ENCODE measurements around the gene SLC38A11.
"Not testable (repeated sequence)": the region's sequence is repeated elsewhere in the genome, so short reads cannot be mapped to it uniquely, and the experiment has no call there.

SLC38A11 gene, protein sequence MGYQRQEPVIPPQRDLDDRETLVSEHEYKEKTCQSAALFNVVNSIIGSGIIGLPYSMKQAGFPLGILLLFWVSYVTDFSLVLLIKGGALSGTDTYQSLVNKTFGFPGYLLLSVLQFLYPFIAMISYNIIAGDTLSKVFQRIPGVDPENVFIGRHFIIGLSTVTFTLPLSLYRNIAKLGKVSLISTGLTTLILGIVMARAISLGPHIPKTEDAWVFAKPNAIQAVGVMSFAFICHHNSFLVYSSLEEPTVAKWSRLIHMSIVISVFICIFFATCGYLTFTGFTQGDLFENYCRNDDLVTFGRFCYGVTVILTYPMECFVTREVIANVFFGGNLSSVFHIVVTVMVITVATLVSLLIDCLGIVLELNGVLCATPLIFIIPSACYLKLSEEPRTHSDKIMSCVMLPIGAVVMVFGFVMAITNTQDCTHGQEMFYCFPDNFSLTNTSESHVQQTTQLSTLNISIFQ

DNA sequence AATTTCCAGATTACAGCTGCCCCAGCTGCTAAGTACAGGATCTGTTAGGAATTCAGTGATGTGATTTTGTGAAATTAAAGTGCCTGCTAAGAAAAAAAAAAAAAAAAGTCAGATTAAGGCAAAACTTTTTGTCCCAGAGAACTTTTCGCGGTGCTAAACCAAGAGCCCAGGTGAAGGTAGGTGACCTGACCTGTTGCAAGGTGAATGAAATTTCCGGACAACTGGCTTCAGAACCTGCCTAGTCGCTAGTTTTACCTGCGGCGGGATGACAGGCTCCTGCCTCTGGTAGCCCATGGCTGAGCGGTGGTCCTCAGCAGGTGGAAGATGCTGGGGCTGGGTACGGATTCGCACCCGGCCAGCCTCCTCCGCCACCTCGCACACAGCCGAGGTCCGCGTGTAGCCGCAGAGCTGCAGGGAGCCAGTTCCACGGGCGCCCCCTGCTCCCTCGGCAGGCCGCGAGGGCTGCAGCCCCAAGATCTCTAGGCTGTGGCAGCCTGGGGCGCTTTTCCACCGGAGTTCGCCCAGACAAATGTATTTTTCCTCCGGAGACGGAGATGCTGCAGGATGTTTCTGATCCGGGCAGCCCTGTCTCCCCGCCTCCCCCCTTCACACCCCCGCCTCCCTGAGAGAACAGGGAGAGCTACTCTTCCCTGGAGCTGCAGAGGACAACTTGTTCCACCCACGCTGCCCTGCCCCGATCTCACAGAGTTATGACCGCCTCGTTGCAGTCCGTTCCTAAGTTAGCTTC lies at the start of gene SLC38A11:
Gene SLC38A11, minus strand, starts transcription at position 572 of the 748 bp plus-strand sequence. Its CDS starts 278 bp downstream, at position 294.
- peak in 36 of 42 donors; percentile 4 to 58 (median 22) for DNase-seq
- intact Hi-C loops (cut with DNase I): no loop called here

DNA sequence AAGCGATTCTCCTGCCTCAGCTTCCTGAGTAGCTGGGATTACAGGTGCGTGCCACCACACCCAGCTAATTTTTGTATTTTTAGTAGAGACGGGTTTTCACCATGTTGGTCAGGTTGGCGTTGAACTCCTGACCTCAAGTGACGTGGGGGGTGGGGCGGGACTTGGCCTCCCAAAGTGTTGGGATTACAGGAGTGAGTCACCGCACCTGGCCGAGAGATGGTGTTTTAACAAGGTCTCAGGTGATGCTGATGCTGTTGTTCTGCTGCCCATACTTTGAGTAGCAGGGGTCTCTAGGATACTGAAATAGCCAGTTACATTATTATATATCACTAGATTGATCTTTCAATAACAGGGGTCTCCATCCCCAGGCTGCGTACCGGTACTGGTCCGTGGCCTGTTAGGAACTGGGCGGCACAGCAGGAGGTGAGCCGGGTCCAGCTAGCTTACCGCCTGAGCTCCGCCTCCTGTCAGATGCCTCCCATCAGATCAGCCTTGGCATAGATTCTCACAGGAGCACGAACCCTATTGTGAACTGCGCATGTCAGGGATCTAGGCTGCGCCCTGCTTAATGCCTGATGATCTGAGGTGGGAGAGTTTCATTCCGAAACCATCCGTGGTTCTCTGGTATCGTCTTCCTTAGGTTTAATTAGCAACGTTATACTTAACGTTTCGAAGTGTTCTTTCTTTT lies 48.3 kb upstream of the SLC38A11 start:
- intact Hi-C loops (cut with DNase I): no loop called here

DNA sequence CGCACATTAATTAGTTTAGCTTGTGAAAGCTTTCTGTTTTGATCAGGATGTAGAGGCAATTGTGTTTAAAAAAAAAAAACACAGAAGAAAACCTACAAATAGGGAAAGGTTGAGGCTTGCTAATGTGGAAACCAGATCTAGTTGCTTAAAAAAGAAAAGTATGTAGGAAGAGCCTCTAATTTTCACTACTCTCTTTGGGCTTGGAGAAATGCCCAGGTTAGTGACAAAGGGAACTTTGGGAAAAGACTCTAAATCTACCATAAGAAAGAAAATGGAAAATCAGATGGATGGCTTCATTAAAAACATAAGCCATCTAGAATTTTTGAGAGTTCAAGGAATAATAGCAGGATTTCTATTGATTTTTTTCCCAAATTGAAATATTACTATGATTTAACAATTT lies 47.3 kb upstream of the SLC38A11 start:
- peak in 2 of 42 donors; percentile 27 to 50 for DNase-seq
- intact Hi-C loops (cut with DNase I): no loop called here

More for the DNA sequence above, 48.3 kb upstream of the SLC38A11 start:
- no peak for DNase-seq

DNA sequence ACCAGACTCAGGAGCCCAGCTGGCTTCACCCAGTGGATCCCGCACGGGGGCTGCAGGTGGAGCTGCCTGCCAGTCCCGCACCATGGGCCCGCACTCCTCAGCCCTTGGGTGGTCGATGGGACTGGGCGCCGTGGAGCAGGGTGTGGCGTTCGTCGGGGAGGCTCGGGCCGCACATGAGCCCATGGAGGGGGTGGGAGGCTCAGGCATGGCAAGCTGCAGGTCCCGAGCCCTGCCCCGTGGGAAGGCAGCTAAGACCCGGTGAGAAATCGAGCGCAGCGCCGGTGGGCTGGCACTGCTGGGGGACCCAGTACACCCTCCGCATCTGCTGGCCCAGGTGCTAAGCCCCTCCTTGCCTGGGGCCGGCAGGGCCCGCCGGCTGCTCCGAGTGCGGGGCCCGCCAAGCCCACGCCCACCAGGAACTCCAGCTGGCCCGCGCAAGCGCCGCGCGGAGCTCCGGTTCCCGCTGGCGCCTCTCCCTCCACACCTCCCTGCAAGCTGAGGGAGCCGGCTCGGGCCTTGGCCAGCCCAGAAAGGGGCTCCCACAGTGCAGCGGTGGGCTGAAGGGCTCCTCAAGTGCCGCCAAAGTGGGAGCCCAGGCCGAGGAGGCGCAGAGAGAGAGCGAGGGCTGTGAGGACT lies 39.5 kb upstream of the SLC38A11 start:
- DNase-seq; intact Hi-C loops (cut with DNase I): not testable (repeated sequence)

DNA sequence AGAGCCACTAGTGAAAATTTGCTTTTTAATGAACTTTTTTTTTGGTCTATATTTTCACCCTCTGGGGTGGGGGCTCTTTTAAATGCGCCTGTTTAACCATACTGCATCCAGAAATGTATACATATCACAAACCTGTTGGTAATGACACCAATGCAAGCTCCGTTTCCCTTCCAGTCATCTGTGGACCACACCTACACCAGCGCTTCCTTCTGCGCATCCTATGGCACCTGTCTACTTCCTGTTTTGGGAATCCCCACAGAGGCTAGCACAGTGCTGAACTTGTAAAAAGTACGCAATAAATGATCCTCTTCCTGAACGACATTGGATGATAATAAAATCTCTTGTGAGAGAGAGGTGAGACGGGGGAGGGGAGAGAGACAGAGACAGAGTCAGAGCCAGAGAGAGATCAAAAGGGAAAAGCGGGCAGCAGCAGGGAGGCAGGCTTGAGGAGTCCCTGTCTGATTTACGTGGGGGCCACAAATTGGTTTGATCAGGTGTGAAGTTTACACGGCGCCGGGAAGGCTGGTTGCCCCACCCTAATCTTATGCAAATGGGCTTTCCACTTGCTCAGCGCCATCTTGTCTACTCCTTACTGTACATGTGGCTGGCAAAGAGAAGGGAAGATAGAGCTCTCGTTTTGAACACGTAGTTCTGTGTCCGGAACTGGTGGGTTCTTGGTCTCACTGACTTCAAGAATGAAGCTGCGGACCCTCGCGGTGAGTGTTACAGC lies 38.1 kb upstream of the SLC38A11 start:
- intact Hi-C loops (cut with DNase I): no loop called here
- no peak for DNase-seq

DNA sequence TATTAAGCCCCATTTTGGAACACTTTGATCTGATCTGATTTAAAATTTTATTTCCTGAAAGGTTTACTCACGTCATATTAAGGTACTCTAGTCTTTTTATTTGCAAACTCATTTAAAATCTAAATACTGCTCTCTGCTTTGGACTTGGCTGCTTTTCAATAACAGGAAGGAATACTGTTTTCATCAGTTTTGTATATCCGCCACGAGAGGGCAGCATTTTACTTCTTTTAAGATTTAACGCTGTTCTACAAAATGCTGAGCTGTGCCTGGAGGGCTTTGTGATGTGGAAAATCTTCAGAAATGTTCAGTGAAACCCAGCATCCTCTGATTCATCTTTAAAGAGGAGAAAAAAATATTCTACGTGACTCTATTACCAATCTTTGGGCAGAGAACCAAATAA lies 37.5 kb upstream of the SLC38A11 start:
- peak in 34 of 42 donors; percentile 21 to 90 (median 65) for DNase-seq
- intact Hi-C loops (cut with DNase I): no loop called here

DNA sequence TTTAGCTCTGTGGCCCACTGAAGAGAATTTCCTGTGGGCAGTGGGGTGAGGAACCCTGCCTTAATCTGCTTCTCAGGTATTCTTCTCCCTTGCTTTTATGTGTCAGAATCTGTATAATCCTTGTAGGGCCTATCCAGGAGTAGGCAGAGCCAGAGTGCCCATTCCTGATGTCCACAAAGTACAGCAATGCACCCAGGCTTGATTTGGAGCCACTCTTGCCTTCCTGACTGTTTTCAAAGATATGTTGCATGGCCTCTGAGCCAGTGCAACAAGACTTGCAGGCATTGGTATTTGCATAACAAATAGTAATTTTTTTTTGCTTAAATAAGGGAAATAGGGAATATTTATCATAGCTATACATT lies 36.7 kb upstream of the SLC38A11 start:
- intact Hi-C loops (cut with DNase I); DNase-seq: not testable (repeated sequence)

DNA sequence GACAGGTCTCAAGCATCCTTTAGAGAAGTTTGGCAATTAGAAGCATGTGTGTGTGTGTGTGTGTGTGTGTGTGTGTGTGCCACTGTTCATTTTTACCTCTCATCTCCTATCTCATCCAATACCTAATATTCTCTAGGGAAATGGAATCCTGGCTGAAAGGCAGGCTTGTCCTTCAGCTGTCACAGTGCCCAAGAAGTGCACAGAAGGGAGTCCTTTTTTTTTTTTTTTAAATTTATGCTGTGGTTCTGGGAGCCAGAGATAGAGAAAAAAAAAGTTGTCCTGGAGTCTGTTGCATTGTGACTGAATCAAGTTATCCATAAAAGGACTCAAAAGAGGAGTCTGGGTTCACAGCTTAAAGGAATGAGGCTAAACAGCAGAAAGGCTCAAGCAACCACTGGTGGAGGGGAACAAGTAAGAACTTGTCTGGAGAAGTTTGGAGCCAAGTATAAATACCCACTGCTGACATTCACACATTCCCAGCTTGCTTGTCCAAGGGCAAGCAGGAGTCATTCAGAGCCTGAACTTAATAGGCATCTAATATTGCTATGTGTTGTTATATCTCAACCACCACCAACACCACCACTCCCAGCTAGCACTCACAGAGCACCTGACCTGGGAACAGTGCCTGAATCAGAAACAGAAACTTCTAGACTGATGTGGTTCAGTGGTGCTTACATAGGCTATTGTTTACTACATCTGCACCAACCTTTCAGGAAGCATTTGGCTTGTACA lies 36.2 kb upstream of the SLC38A11 start:
- intact Hi-C loops (cut with DNase I): not testable (repeated sequence)

DNA sequence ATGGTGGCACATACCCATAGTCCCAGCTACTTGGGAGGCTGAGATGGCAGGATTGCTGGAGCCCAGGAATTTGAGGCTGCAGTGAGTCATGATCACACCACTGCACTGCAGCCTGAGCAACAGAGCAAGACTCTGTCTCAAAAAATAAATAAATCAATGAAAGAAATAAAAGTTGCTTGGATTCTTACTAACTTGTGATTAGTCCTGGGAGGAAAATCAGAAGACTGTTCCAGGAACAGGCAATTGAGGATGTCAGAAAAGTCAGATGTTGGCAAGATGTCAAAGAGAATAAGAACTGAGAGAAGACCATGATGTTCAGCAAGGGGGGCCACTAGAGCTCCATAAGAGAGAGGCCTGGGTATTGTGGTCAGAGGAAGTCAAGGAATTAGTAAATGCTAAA lies 35.6 kb upstream of the SLC38A11 start:
- intact Hi-C loops (cut with DNase I); DNase-seq: not testable (repeated sequence)

More for the DNA sequence above, 36.2 kb upstream of the SLC38A11 start:
- not testable (repeated sequence) for DNase-seq

DNA sequence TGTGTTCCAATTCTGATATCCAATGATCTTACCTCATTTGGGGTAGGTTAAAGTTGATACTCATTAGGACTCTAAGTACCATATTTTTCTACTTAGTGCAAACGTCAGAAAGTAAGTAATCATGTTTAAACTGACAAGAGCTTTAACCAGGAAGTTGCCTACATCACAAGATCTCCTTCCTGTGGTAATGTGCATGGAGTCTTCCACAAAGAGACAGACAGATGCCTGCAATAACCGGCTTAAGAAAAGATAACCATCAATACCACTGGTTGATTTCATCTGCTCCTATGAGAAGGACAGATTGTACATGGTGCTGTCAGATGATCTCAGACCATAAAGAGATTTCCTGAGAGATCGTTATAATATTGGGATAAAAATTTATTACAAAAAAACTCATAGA lies 33.5 kb upstream of the SLC38A11 start:
- DNase-seq; intact Hi-C loops (cut with DNase I): not testable (repeated sequence)

DNA sequence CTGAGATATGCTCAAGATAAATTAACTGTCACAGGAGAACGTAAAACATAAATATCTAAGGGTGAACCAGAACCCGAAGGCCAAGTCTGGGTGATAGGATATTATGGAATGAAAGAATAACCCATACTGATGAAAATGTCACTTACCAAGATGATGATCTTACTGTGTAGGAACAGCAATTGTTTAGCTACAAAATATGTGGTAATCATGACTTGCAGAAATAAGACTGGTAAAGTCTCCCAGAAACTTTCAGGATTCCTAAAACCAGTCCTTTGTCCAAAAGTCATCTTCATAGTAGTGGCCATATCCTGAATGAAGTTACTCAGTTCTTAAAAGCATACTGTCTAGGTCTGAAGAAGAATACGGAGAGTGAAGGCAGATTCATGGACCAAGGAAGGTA lies 30.7 kb upstream of the SLC38A11 start:
- DNase-seq; intact Hi-C loops (cut with DNase I): not testable (repeated sequence)

DNA sequence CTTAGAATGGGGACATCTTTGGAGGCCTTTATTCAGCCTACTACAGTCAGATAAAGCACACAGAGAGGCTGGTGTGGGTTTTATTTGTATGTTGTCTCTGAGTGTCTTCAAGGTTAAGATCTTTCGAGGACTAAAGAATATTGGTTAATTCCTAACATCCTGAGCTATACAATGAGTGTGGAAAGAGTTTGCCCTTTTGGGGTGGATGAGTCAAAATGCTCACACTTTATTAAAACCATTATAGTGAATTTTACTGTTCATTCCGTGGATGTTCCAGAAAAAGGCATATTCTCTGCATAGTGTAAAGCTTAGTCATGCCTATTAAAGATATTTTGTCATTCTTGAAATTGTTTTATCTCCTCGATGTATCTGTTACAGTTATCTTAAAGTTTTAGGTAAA lies 29.1 kb upstream of the SLC38A11 start:
- no peak for DNase-seq
- intact Hi-C loops (cut with DNase I): no loop called here

DNA sequence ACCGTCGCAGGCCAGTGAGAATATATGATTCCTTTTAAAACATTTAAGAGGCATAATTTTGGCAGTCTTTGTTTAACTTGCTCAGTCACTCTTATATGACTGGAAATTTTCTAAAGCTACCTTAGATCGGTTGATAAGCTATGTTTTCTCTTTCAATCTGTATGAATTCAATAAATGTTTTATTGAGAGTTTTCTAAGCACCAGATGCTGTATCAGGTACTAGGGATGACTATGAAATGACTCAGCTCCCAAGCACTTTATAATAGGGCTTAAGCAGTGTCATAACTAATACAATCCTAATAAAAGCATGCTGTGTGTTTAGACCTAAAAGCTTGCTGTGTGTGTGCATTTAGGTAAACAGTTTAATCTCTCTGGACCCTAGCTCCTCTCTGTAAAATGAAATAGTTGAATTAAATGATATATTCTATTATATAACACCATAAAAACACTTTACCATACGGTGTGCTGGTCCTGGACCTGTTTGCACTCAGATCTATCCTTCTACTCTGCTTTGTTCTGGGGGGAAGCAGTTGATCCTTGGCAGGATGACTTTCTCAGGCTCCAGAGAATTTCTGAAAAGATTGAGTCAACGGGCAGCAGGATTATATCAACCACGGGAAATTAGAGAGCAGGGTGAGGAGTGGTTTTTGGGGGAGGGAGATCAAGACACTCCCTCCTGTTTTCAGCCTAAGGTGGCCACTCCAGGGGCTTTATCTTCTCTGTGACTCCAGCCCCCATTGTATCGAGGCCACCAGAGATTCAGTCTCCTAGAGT lies 26.1 kb upstream of the SLC38A11 start:
- intact Hi-C loops (cut with DNase I): no loop called here
- no peak for DNase-seq

DNA sequence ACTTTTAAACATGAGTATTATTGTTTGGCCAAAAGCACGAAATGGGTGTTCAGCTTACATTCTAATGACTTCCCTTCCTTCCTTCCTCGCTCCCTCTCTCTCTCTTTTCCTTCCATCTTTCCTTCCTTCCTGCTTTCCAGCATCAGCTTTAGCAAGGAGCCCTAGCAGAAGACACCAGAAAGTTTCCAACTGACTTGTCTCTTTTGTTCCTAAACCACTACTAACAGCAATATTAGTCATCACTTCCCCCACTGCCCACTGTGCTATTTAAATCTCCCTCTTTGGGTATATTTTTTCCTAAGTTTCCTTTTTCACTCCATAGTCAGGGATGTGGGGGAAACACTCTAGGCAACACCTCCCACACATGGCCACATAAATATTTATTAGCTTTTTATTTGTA lies 25.4 kb upstream of the SLC38A11 start:
- DNase-seq: peak in 1 of 42 donors; percentile 10
- intact Hi-C loops (cut with DNase I): not testable (repeated sequence)

DNA sequence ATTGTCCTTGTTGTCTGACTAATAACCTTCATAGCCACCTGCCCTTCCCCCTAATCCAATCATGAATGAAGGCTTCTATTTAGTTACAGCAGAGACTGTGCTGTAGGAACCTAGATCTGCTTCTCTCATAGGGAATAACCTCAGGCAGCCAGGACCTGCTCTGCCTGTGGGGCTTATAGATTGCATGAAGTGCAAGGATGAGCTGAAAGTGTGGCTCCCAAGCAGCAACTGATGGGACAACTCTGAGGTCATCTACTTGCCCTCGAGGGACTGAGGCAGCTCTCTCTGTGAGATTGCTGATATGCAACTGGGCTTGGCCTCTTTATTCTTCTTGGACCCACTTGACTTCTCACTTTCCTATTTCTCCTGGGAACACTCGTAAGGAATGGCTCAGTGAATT lies 23.8 kb upstream of the SLC38A11 start:
- intact Hi-C loops (cut with DNase I): no loop called here
- DNase-seq: no peak

DNA sequence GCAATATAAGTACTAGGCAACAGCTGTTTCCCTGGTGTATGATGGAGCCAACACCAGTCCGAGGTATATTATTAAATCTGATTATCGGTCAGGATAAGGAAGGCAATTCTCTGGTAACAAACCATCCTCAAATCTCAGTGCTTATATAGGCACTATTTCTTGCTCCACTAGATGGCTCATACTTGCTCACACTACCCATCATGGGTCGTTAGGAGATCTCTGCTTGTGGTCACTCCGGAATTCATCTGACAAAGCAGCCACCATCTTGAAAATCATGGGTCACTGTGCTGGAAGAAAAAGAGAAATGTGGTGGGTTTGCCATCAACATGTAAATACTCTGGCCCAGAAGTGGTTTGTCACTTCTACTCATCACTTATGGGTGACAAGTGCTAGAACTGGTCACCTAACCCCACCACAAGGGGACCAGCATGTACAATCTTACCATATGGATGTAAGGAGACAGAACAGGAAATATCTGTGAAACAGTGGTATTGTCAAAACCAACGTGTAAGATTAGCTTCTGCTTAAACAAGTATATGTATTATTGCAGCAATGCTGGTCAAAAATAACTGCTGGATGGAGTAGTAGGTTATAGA lies 21.6 kb upstream of the SLC38A11 start:
- intact Hi-C loops (cut with DNase I); DNase-seq: not testable (repeated sequence)

DNA sequence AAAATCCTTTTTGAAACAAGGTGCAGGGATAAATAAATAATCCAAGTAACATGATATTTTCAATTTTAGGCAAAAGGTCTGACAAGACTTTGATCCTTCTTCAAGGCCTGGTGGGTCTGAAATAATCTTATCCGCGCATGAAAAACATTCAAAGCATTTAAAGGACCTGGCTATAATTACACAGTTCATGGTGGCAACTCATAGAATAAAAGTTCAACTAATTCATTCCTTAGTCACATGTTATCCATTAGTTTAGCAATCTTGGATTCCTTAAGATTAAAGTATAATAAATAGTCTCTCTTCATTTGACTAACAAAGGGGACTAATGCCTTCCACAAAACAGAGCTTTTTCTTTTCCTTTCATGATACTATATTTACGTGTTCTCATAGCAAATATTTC lies 21.0 kb upstream of the SLC38A11 start:
- intact Hi-C loops (cut with DNase I): no loop called here
- DNase-seq: no peak

All from head of caudate nucleus (tissue), 42 donors.